Mesendoderm (in vitro differentiated cells): ENCODE results near the gene MED26.
A peak's percentile ranks its signal among the peaks of the same experiment; 100 is the strongest.
"Not testable (repeated sequence)": the region's sequence is repeated elsewhere in the genome, so short reads cannot be mapped to it uniquely, and the experiment has no call there.

Experiments used
- DNase-seq: peaks from one replicate; pipeline ENCODE4 v3.0.0; 2013
- H2AK5ac ChIP-seq: 2 replicates; pipeline ENCODE4 v1.6.1; 2013; ENCODE audit warnings: low read length, inconsistent platforms
- H2BK120ac ChIP-seq: 2 replicates; pipeline ENCODE4 v1.6.1; 2013; ENCODE audit warnings: low read depth, mild to moderate bottlenecking, low read length, moderate library complexity, mixed read lengths
- H2BK15ac ChIP-seq: replicated peaks from 2 replicates; pipeline ENCODE4 v1.6.1; 2013; ENCODE audit warnings: low read depth, mild to moderate bottlenecking, moderate library complexity
- H2BK5ac ChIP-seq: 2 replicates; pipeline ENCODE4 v1.6.1; 2013; ENCODE audit warnings: low read length, inconsistent platforms
- H3K18ac ChIP-seq: 2 replicates; pipeline ENCODE4 v1.6.1; 2013; ENCODE audit warnings: mild to moderate bottlenecking, low read length, mixed read lengths
- H3K23ac ChIP-seq: one replicate; pipeline ENCODE4 v1.6.1; 2013; ENCODE audit warnings: low read length
- H3K27ac ChIP-seq: 2 replicates; pipeline ENCODE4 v1.5.1; 2013; ENCODE audit warnings: low read depth, mild to moderate bottlenecking, inconsistent platforms, low read length, moderate library complexity
- H3K27me3 ChIP-seq: 2 replicates; pipeline ENCODE4 v1.6.1; 2013; ENCODE audit warnings: low read length, control low read depth, mild to moderate bottlenecking, inconsistent platforms; ENCODE audit not compliant: insufficient read depth, poor library complexity
- H3K36me3 ChIP-seq: 2 replicates; pipeline ENCODE4 v1.6.1; 2013; ENCODE audit warnings: low read length, inconsistent platforms; ENCODE audit not compliant: control insufficient read depth, insufficient read depth
- H3K4ac ChIP-seq: one replicate; pipeline ENCODE4 v1.6.1; 2013; ENCODE audit warnings: low read depth, mild to moderate bottlenecking, low read length, moderate library complexity
- H3K4me1 ChIP-seq: 2 replicates; pipeline ENCODE4 v1.6.1; 2013; ENCODE audit warnings: low read depth, low read length, inconsistent platforms; ENCODE audit not compliant: control insufficient read depth
- H3K4me2 ChIP-seq: 2 replicates; pipeline ENCODE4 v1.6.1; 2013; ENCODE audit warnings: low read length
- H3K4me3 ChIP-seq: 2 replicates; pipeline ENCODE4 v1.5.1; 2013; ENCODE audit warnings: mild to moderate bottlenecking, low read length
- H3K56ac ChIP-seq: one replicate; pipeline ENCODE4 v1.6.1; 2013; ENCODE audit warnings: low read length
- H3K79me1 ChIP-seq: 2 replicates; pipeline ENCODE4 v1.6.1; 2013; ENCODE audit warnings: low read length, inconsistent platforms
- H3K79me2 ChIP-seq: 2 replicates; pipeline ENCODE4 v1.6.1; 2013; ENCODE audit warnings: mild to moderate bottlenecking, low read length; ENCODE audit not compliant: control insufficient read depth, insufficient read depth
- H3K9ac ChIP-seq: 2 replicates; pipeline ENCODE4 v1.6.1; 2013; ENCODE audit warnings: low read length, inconsistent platforms
- H4K5ac ChIP-seq: one replicate; pipeline ENCODE4 v1.6.1; 2013; ENCODE audit warnings: low read length
- H4K8ac ChIP-seq: one replicate; pipeline ENCODE4 v1.6.1; 2013; ENCODE audit warnings: low read depth, mild to moderate bottlenecking, control low read depth, low read length, moderate library complexity
- WGBS: extraction: QIAGEN DNeasy Blood & Tissue Kit; methylation state at CpG from one replicate; pipeline ENCODE4 v1.1.7; 2013; ENCODE audit warnings: low lambda C conversion rate, missing lambda C conversion rate; ENCODE audit not compliant: insufficient coverage; ENCODE audit errors: extremely low coverage; 5-methylcytosine and 5-hydroxymethylcytosine counted together

The MED26 gene

GRCh38 chr19:16654627-16655026, 26.6 kb upstream of the MED26 start:
- H2BK120ac ChIP-seq, result no peak overlapping the region
- no peak overlapping the region for H3K4me2 ChIP-seq
- no peak overlapping the region for H3K23ac ChIP-seq
- H3K18ac ChIP-seq, result no peak overlapping the region
- no peak overlapping the region for H3K27ac ChIP-seq
- no peak overlapping the region for H3K4ac ChIP-seq
- H3K36me3 ChIP-seq, result peaks cover 22% of the 10 kb centered on the region
- H2AK5ac ChIP-seq, result no peak overlapping the region
- no peak overlapping the region for H3K9ac ChIP-seq
- no peaks in the 10 kb centered on the region for H3K27me3 ChIP-seq
- H4K5ac ChIP-seq, result no peak overlapping the region
- peaks cover 10% of the 10 kb centered on the region for H3K79me2 ChIP-seq
- no peak overlapping the region for H3K56ac ChIP-seq
- no CpG with 5 or more reads among the region's 3 CpGs for WGBS
- H3K4me3 ChIP-seq, result no peak overlapping the region
- peaks cover 15% of the 10 kb centered on the region for H3K79me1 ChIP-seq
- DNase-seq, result no peak
- no peak overlapping the region for H4K8ac ChIP-seq
- H2BK15ac ChIP-seq, result no peak overlapping the region
- no peak overlapping the region for H2BK5ac ChIP-seq
- H3K4me1 ChIP-seq, result no peaks in the 10 kb centered on the region

- Histone ChIP-seq H3K4me1 (no peaks in the 10 kb centered on the region), H3K4me2 (no peak overlapping the region), H3K27me3 (no peaks in the 10 kb centered on the region), H3K4ac (no peak overlapping the region), H3K4me3 (no peak overlapping the region), H3K79me1 (peaks cover 12% of the 10 kb centered on the region), H4K8ac (no peak overlapping the region), H3K18ac (no peak overlapping the region), H2BK120ac (no peak overlapping the region), H3K9ac (no peak overlapping the region), H4K5ac (no peak overlapping the region), H3K79me2 (peaks cover 6% of the 10 kb centered on the region), H3K27ac (no peak overlapping the region), H3K56ac (no peak overlapping the region), H3K36me3 (peaks cover 22% of the 10 kb centered on the region), H3K23ac (no peak overlapping the region), H2BK5ac (no peak overlapping the region), H2BK15ac (no peak overlapping the region), H2AK5ac (no peak overlapping the region)
- no CpG with 5 or more reads among the region's 3 CpGs for WGBS
- DNase-seq, result peak; percentile 43
These were observed 26.1 kb upstream of the MED26 start for GRCh38 chr19:16654140-16654539.

- Histone ChIP-seq H3K27ac (no peak overlapping the region), H2BK15ac (no peak overlapping the region), H3K4me3 (no peak overlapping the region), H3K4me2 (no peak overlapping the region), H3K36me3 (peaks cover 22% of the 10 kb centered on the region), H3K79me1 (peaks cover 9% of the 10 kb centered on the region), H3K23ac (no peak overlapping the region), H4K8ac (no peak overlapping the region), H3K4me1 (no peaks in the 10 kb centered on the region), H3K9ac (no peak overlapping the region), H3K56ac (no peak overlapping the region), H2AK5ac (no peak overlapping the region), H2BK120ac (no peak overlapping the region), H3K18ac (no peak overlapping the region), H2BK5ac (no peak overlapping the region), H4K5ac (no peak overlapping the region), H3K4ac (no peak overlapping the region), H3K27me3 (no peaks in the 10 kb centered on the region), H3K79me2 (no peaks in the 10 kb centered on the region)
- no peak for DNase-seq
- WGBS, result no CpG with 5 or more reads among the region's 7 CpGs
These were observed 24.9 kb upstream of the MED26 start for GRCh38 chr19:16652854-16653253.

GRCh38 chr19:16651421-16652188, 23.6 kb upstream of the MED26 start:
- not testable (repeated sequence) for H2BK120ac ChIP-seq, H3K9ac ChIP-seq, H2BK5ac ChIP-seq, H2BK15ac ChIP-seq, H4K8ac ChIP-seq, H3K4me1 ChIP-seq, H3K4ac ChIP-seq, H3K4me3 ChIP-seq, H3K4me2 ChIP-seq, H2AK5ac ChIP-seq, H4K5ac ChIP-seq, DNase-seq, H3K27me3 ChIP-seq, H3K79me1 ChIP-seq, H3K56ac ChIP-seq, H3K79me2 ChIP-seq, H3K23ac ChIP-seq, H3K18ac ChIP-seq, H3K27ac ChIP-seq
- peaks cover 26% of the 10 kb centered on the region for H3K36me3 ChIP-seq
- no CpG with 5 or more reads among the region's 8 CpGs for WGBS

GRCh38 chr19:16650821-16651220, 22.8 kb upstream of the MED26 start:
- H3K36me3 ChIP-seq, result peaks cover 29% of the 10 kb centered on the region

GRCh38 chr19:16649734-16650133, 21.7 kb upstream of the MED26 start:
- H3K27ac ChIP-seq, result no peak overlapping the region
- no peak overlapping the region for H3K9ac ChIP-seq
- H3K4me2 ChIP-seq, result no peak overlapping the region
- no peak overlapping the region for H2BK15ac ChIP-seq
- H3K4me3 ChIP-seq, result no peak overlapping the region
- DNase-seq, result no peak
- no peak overlapping the region for H3K18ac ChIP-seq
- no peak overlapping the region for H2BK120ac ChIP-seq
- no peaks in the 10 kb centered on the region for H3K27me3 ChIP-seq
- no peak overlapping the region for H3K23ac ChIP-seq
- no peak overlapping the region for H3K56ac ChIP-seq
- no peak overlapping the region for H2BK5ac ChIP-seq
- no peak overlapping the region for H3K4ac ChIP-seq
- WGBS, result no CpG with 5 or more reads among the region's 9 CpGs
- H4K5ac ChIP-seq, result no peak overlapping the region
- H3K79me2 ChIP-seq, result peaks cover 2% of the 10 kb centered on the region
- H3K36me3 ChIP-seq, result peaks cover 33% of the 10 kb centered on the region
- H3K4me1 ChIP-seq, result no peaks in the 10 kb centered on the region
- peaks cover 2% of the 10 kb centered on the region for H3K79me1 ChIP-seq
- no peak overlapping the region for H2AK5ac ChIP-seq
- H4K8ac ChIP-seq, result no peak overlapping the region

More at GRCh38 chr19:16650821-16651220, 22.8 kb upstream of the MED26 start:
- Histone ChIP-seq H3K79me2 (no peaks in the 10 kb centered on the region), H2BK5ac (no peak overlapping the region), H3K4me2 (no peak overlapping the region), H2AK5ac (no peak overlapping the region), H3K4ac (no peak overlapping the region), H2BK15ac (no peak overlapping the region), H3K27ac (no peak overlapping the region), H3K18ac (no peak overlapping the region), H3K23ac (no peak overlapping the region), H3K9ac (no peak overlapping the region), H3K56ac (no peak overlapping the region), H2BK120ac (no peak overlapping the region), H3K27me3 (no peaks in the 10 kb centered on the region), H3K79me1 (peaks cover 4% of the 10 kb centered on the region), H4K5ac (no peak overlapping the region), H4K8ac (no peak overlapping the region), H3K4me1 (no peaks in the 10 kb centered on the region), H3K4me3 (no peak overlapping the region)
- DNase-seq, result no peak
- WGBS, result no CpG with 5 or more reads among the region's 2 CpGs
